NCI-H1436 (cell line): ENCODE results near the gene ILKAP.

Source experiments
- DNase-seq: peaks from one replicate; lab custom pipeline; 2025; lab: John Stamatoyannopoulos, UW

The ILKAP gene

GRCh38 chr2:238124488-238125126 lies 78.9 kb downstream of the ILKAP start:
- DNase-seq, result no peak

- DNase-seq, result no peak
Measured at GRCh38 chr2:238123991-238124470, 79.5 kb downstream of the ILKAP start.

- DNase-seq, result no peak
Measured at GRCh38 chr2:238123218-238123971, 80.1 kb downstream of the ILKAP start.

GRCh38 chr2:238122287-238123217 lies 80.9 kb downstream of the ILKAP start:
- DNase-seq, result no peak

GRCh38 chr2:238121511-238122286 lies 81.8 kb downstream of the ILKAP start:
- no peak for DNase-seq

- no peak for DNase-seq
Measured at GRCh38 chr2:238120463-238121298, 82.8 kb downstream of the ILKAP start.
